ENCODE measurements around the gene TREM2.

Gene TREM2

DNA sequence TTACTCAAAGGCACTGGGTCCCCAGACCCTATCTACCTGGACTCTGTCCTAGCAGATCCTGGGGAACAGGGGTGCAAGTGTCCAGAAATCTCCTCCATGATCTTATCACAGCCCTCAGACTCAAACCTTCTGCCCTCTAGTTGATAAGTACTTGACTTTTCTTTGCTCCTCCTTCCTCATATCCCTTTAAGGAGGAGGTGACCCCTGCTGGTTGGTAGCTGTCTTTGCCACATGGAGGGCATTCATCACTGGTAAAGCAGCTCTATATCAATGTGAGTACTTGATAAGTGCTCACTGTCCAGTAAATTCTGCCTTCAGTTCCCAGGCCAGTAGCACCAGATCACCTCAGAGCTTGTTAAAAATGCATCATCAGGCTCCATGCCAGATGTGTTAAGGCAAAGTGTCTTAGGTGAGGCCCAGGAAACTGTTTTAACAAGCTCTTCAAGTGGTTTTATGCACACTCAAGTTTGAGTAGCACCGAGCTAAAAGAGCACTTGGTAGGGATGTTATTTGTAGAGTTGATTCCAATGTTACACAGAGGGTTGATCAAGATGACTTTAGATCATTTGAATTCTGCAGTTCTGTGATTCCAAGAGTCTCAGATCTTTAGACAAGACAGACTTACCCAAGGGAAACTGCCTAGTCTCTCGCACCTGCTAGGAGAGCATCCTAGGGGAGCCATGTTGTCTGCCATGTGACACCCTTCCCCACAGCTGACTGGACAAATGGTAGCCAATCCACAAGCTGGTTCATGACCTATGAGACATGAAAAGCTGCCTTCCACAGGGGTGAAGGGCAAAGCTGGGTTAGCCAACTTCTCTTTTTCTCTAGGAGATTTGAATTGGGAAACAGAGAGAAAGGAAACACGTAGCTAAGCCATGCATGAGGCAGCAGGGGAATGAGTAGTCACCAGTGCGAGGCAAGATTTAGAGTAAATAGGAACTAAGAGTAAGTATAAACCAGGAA lies 19.4 kb upstream of the TREM2 start:
- peak; percentile 42 for DNase-seq

DNA sequence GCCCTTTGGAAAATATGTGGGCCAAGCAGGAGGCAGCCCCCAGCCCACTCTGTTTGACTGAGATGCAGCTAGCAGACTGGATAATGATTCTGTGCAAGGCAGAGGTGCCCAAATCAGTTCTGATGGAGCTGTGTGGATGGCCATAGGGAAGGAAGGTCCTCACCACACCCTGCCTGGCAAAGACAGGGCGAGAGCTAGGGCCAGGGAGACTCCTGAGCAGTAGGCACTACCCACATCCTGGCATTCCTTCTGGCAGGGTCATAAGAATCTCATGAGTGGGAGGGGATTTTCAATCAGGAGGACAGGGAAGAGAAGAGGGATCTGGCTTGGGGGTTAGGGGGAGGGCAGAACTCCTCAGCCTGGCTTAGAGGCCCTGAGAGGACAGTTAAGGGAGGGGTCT lies 18.6 kb upstream of the TREM2 start:
- DNase-seq: no peak

DNA sequence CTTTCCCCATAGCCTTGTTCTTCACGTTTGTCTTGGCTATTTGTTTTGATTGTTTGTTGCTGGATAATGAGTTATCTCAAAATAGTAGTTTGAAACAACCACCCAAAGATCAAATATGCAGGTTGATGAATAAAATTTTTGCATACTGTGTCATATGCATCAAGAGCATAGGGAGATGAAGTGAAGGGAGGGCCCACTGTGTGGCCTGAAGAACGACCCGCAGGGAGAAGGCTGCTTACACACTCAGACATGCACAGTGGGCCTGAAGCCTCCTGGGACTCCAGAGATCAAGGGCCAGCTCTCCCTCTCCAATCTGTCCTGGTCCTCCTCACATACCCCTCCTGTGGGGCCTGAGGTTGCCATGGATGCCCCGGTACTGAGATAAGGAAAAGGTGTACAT lies 16.2 kb upstream of the TREM2 start:
- no peak for DNase-seq

- no peak for DNase-seq
These were observed 14.8 kb upstream of the TREM2 start for GRCh38 chr6:41177695-41178094.

- no peak for DNase-seq
These were observed 14.4 kb upstream of the TREM2 start for GRCh38 chr6:41177287-41177686.

GRCh38 chr6:41176189-41176588 lies 13.3 kb upstream of the TREM2 start:
- DNase-seq: no peak

DNA sequence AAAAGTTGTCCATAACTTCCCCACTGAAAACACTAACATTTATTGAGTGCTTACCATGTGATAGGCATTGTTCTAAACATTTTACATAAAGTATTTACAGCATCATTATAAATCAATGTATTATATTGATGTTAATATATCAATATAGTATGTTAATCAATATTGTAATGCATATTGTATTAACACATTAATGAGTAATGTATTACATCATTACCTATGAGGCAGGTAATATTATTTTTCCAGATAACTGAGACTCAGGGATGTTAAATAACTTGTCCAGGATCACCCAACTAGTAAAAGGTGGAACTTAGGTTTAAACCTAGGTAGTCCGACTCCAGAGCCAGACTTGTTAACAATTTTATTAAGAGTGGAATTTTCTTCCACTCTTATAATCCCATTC lies 12.2 kb upstream of the TREM2 start:
- DNase-seq: no peak

GRCh38 chr6:41174610-41175009 lies 11.7 kb upstream of the TREM2 start:
- no peak for DNase-seq

GRCh38 chr6:41171908-41172307 lies 9.0 kb upstream of the TREM2 start:
- no peak for DNase-seq

DNA sequence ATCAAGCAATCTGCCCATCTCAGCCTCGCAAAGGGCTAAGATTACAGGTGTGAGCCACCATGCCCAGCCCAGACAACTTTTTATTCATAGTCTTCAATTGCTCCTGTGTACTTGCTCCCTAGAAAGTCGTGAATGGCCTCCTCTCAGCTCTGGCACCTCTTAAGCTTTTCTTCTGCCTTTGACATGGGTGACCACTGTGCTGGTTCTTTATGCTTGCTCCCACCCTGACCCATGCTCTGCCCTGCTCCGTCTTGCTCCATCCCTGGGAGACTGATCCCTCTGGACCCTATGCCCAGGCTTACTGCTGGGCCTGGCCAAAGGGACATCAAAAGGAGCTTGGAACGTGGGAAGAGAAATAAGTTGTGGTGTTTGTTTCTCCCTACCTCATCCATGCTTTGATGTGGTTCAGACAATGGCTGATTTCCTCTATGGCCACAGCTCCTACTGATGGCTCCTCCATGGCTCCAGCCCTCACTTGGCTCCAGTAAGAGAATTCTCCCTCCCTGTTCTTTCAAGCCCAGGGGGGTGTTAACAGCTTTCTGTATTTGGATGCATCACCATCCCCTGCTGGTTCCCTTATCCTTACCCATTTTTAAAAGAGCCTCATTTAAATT lies 7.7 kb upstream of the TREM2 start:
- DNase-seq: no peak

DNA sequence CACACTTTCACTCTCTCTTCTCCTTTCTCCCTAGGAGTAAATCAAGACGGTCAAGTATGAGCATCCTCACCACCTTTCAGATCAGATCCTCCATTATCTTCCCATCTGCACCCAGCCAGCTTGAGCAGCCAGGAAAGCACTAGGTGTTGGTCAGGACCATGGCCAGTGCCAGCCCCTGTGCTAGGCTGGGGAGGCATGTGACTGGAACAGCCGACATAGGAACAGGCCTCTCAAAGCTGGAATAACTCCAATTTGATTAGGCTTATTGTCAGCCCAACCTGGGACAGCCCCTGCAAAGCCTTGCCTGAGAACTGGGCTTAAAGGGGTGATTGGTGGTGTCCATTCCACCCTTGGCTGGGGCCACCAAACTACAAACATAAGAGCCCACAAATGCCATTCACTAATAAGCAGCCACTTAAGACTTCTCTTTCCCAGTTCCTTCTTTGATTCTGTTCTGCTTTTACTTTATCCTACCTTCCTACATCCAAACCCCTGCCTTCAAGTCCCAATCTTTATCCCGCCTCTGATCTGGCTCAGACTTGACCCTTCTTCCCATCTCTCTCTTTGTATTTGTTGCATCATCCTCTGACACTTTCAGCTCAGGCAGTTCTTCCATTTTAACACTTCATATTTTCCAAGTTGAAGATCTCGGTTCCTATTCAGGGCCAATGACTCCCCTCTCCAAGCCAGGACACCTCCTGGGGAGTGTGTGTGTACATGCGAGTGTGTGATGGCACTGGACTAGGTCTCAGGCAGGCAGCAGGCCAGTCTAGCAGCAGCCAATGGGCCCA lies 4.5 kb upstream of the TREM2 start:
- DNase-seq: peak; percentile 25

GRCh38 chr6:41164551-41165120 lies 1.7 kb upstream of the TREM2 start:
- peak; percentile 26 for DNase-seq

DNA sequence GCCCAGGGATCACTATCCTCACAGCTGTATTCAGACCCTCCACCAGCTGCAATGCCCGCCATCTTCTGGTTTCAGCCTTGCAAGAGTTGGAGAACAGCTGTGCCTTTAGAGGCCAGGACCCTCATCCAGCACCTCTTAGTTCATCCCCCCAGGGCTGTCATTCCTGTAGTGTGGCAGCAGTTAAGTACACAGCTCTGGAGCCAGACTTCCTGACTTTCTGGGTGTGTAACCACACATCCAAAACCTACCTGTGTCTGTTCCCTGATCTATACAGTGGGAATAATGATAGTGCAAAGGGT lies 452 bp upstream of the TREM2 start:
- DNase-seq: no peak

DNA sequence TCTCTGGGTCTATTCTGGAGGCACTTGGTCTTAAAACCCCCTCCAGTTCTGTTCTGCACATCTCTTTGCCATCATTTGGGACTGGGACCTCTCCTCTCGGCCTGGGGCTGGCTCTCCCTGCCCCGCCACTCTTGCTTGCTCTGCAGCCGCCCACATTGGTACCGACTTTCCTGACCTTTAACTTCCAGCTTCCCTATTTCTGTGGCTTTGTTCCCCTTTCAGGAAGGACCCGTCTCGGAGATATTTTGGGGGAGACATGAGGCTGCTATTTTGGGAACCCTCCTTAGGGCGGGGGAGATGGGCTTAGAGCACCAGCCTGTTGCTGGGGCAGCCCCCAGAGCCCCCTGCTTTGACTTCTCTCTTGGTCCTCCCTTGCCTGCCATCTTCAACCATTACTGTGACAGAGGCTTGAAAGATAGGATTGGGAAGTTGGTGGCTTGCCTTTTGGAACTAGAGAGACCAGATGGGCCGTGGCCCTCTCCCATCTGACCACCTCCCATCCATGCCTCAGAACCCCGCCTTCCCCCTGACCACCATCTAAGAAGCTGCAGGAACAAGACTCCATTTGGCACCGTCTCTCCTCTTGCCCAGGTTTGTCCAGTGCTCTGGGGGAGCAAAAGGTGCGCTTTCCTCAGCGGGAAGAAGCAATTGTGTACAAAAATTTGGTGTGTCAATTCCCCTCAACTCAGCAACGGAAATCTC lies 914 bp downstream of the TREM2 start:
- no peak for DNase-seq

DNA sequence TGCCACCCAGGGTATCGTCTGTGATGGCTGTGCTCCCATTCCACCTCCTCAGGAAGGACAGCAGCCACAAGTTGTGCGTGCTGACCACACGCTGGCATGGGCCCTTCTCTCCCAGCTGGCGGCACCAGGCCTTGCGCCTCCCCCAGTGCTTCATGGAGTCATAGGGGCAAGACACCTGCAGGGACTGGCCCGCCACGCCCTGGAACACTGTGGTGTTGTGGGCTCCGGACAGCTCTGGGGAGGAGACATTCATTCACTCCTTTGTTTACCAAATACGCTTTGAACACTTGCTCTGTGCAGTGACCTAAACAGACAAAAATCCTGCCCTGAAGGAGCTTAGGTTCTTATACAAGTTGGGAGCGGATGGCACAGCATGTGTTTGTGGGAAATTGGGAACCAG lies 1.5 kb downstream of the TREM2 start:
- DNase-seq: no peak

DNA sequence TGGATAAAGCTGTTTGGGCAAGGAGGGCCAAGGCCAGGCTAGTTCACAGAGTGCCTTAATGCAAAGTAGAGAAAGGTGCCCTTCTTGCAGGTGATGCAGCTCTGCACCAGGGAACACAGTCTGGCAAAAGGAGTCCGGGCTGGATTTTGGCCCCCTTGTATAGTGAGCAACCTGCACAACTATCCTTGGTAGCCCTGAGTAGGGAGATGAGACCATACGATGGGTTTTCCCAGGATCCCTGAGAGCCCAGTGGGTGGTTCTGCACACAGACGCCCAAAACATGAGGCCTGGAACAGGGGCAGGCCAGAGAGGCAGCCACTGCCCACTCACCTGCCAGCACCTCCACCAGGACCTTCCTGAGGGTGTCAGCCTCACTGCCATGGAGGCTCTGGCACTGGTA lies 2.0 kb downstream of the TREM2 start:
- DNase-seq: no peak

DNA sequence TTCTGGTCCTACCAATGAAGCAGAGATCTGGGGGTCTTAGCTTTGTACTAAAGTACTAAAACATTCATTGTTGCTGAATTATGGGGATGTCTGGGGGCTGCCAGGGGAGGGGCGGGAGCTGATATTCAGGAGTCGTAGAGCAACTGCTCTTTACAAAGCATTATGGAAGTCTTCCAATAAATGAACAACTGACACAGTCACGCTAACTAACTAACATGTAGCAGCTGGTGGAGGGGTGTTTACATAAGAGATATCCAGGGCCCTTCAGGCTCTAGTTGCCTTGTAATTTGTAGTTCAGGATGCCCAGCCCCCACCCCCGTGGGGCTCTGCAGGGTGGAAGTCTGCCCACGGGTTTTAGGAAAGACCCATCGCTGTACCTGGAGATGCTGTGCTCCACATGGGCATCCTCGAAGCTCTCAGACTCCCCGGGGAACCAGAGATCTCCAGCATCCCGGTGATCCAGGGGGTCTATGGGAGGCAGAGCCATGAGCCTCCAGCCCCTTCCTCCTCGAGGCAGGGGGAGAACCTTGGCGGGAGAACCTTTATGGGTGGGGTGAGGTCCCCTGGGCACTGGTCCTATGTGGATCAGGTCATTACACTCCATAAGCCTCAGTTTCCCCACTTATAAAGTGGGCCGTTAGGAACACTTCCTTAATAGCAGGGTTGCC lies 3.4 kb downstream of the TREM2 start:
- DNase-seq: no peak

GRCh38 chr6:41157323-41157722 lies 5.6 kb downstream of the TREM2 start:
- DNase-seq: no peak

GRCh38 chr6:41156771-41157170 lies 6.1 kb downstream of the TREM2 start:
- DNase-seq: no peak

DNA sequence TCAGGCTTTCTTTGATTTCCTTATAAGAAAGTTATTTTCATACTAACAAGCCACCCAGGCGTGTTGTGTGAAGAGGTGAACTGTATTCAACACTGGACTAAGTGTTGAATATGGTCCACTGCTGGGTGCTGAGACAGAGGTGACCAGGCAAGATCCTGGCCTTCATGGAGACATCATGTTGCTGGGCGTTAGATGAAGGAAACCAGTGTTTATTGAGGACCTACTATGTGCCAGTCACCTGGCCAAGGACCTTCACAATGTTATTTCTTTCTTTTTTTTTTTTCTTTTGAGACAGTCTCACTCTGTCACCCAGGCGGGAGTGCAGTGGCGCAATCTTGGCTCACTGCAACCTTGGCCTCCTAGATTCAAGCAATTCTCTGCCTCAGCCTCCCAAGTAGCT lies 6.9 kb downstream of the TREM2 start:
- no peak for DNase-seq

DNA sequence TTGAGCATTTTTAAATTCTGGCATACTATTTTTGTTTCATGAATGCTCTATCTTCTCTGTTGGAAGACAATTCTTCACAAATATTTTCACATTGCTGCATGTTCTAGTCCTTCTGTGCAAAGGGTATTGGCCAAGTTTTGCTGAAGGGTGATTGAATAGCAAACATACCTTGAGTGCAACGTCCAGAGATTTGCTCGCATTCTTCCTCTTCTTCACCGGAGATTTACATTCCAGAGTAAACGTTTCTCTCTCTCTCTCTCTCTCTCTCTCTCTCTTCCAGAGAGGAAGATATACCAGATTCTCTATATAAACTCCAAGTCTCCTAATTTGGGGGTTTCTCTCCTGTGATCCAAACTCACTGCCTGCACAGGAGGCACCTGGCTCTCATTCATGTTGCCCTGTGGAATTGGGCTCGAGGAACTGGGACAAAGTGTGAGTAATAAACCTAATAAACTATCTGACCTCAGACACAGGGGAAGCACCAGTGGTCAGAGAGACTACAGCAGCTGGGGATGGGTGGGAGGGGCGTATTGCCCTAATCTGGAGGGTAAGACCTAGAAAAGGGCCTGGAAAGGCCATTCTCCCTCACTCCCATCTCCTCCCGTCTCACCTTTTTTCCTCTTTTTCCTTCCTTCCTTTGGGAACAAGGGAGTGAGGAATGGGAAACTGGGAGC lies 7.6 kb downstream of the TREM2 start:
- DNase-seq: no peak

All from fibroblast of upper back skin (primary cell).